Left kidney (tissue), 2 donors: ENCODE data around the gene PCDHGA3. TPM values are rescaled to one million over a fixed set of nuclear protein-coding genes. Genes with fewer than 3 reads are reported as not detected.
"Not testable (repeated sequence)": the region's sequence is repeated elsewhere in the genome, so short reads cannot be mapped to it uniquely, and the experiment has no call there.

Experiments used
- DNase-seq: peaks from one replicate; pipeline ENCODE4 v3.0.0-alpha.2; 2013
- polyA plus RNA-seq: library from polyadenylated mRNA; unstranded; fragments of 120-200 nt; gene quantifications from one replicate; pipeline ENCODE4 v1.2.1, GENCODE V29; 2013; ENCODE audit not compliant: insufficient read length

Gene PCDHGA3
- polyA plus RNA-seq, 1 donor = 2.9 TPM

GRCh38 chr5:141382469-141383294 lies 39.1 kb downstream of the PCDHGA3 start, which contains the start of gene PCDHGA7:
Gene PCDHGA7 (plus strand): TSS chr5:141382742. CDS start chr5:141382900, 158 bp downstream.
- no peak for DNase-seq

GRCh38 chr5:141383345-141383744 lies 39.7 kb downstream of the PCDHGA3 start:
- DNase-seq = no peak

- no peak for DNase-seq
These were observed 41.0 kb downstream of the PCDHGA3 start for GRCh38 chr5:141384471-141385267.

- DNase-seq = not testable (repeated sequence)
These were observed 44.1 kb downstream of the PCDHGA3 start, which contains the start of gene PCDHGB4 for GRCh38 chr5:141387557-141388311. Gene PCDHGB4 (plus strand): TSS chr5:141387698. CDS start chr5:141387885, 187 bp downstream.

GRCh38 chr5:141388661-141389060 lies 45.0 kb downstream of the PCDHGA3 start:
- no peak for DNase-seq

GRCh38 chr5:141389153-141390042 lies 45.8 kb downstream of the PCDHGA3 start:
- no peak for DNase-seq

- no peak for DNase-seq
These were observed 49.0 kb downstream of the PCDHGA3 start, which contains the start of gene PCDHGA8 for GRCh38 chr5:141392429-141393198. Gene PCDHGA8 (plus strand): TSS chr5:141392633. CDS start chr5:141392814, 181 bp downstream.

GRCh38 chr5:141393267-141393666 lies 49.6 kb downstream of the PCDHGA3 start:
- no peak for DNase-seq

- DNase-seq = not testable (repeated sequence)
These were observed 51.0 kb downstream of the PCDHGA3 start for GRCh38 chr5:141394401-141395187.

Other genes starting within 250 kb of the PCDHGA3 start
- 6.6 TPM for gene PCDHB2, start 249.2 kb upstream of the PCDHGA3 start, polyA plus RNA-seq
- 2.3 TPM for gene PCDHB3, start 243.4 kb upstream of the PCDHGA3 start, polyA plus RNA-seq
- 1.9 TPM for gene PCDHB4, start 222.0 kb upstream of the PCDHGA3 start, polyA plus RNA-seq
- 7.5 TPM for gene PCDHB5, start 208.6 kb upstream of the PCDHGA3 start, polyA plus RNA-seq
- gene PCDHB6, start 193.8 kb upstream of the PCDHGA3 start, polyA plus RNA-seq = 3.5 TPM
- 4.5 TPM for gene PCDHB7, start 171.2 kb upstream of the PCDHGA3 start, polyA plus RNA-seq
- gene PCDHB8, start 166.0 kb upstream of the PCDHGA3 start, polyA plus RNA-seq = 2.6 TPM
- 8.1 TPM for gene PCDHB16, start 161.4 kb upstream of the PCDHGA3 start, polyA plus RNA-seq
- gene PCDHB9, start 156.7 kb upstream of the PCDHGA3 start, polyA plus RNA-seq = 4.3 TPM
- gene PCDHB10, start 151.5 kb upstream of the PCDHGA3 start, polyA plus RNA-seq = 7.2 TPM
- gene PCDHB11, start 144.2 kb upstream of the PCDHGA3 start, polyA plus RNA-seq = 4.4 TPM
- 4.6 TPM for gene PCDHB12, start 135.1 kb upstream of the PCDHGA3 start, polyA plus RNA-seq
- gene PCDHB13, start 129.9 kb upstream of the PCDHGA3 start, polyA plus RNA-seq = 9.3 TPM
- gene PCDHB14, start 120.5 kb upstream of the PCDHGA3 start, polyA plus RNA-seq = 11.3 TPM
- gene PCDHB15, start 98.4 kb upstream of the PCDHGA3 start, polyA plus RNA-seq = 12.5 TPM
- gene SLC25A2, start 39.8 kb upstream of the PCDHGA3 start, polyA plus RNA-seq = 0.23 TPM
- gene TAF7, start 23.0 kb upstream of the PCDHGA3 start, polyA plus RNA-seq = 154 TPM
- gene PCDHGA1, start 13.3 kb upstream of the PCDHGA3 start, polyA plus RNA-seq = 1.1 TPM
- 6.8 TPM for gene PCDHGA2, start 5.1 kb upstream of the PCDHGA3 start, polyA plus RNA-seq
- gene PCDHGB1, start 6.3 kb downstream of the PCDHGA3 start, polyA plus RNA-seq = 1.9 TPM
- 2.6 TPM for gene PCDHGA4, start 11.2 kb downstream of the PCDHGA3 start, polyA plus RNA-seq
- gene PCDHGB2, start 16.2 kb downstream of the PCDHGA3 start, polyA plus RNA-seq = 4.0 TPM
- gene PCDHGA5, start 20.3 kb downstream of the PCDHGA3 start, polyA plus RNA-seq = 2.7 TPM
- 2.8 TPM for gene PCDHGB3, start 26.4 kb downstream of the PCDHGA3 start, polyA plus RNA-seq
- gene PCDHGA6, start 30.1 kb downstream of the PCDHGA3 start, polyA plus RNA-seq = 8.1 TPM
- gene PCDHGA7, start 38.9 kb downstream of the PCDHGA3 start, polyA plus RNA-seq = 2.2 TPM
- 7.6 TPM for gene PCDHGB4, start 43.9 kb downstream of the PCDHGA3 start, polyA plus RNA-seq
- 0.60 TPM for gene PCDHGA8, start 48.8 kb downstream of the PCDHGA3 start, polyA plus RNA-seq
- 10.9 TPM for gene PCDHGB5, start 54.1 kb downstream of the PCDHGA3 start, polyA plus RNA-seq
- 6.5 TPM for gene PCDHGA9, start 58.9 kb downstream of the PCDHGA3 start, polyA plus RNA-seq
- gene PCDHGB6, start 64.2 kb downstream of the PCDHGA3 start, polyA plus RNA-seq = 7.3 TPM
- gene PCDHGA10, start 69.2 kb downstream of the PCDHGA3 start, polyA plus RNA-seq = 3.7 TPM
- gene PCDHGB7, start 73.8 kb downstream of the PCDHGA3 start, polyA plus RNA-seq = 17.3 TPM
- 5.1 TPM for gene PCDHGA11, start 77.2 kb downstream of the PCDHGA3 start, polyA plus RNA-seq
- gene PCDHGA12, start 86.7 kb downstream of the PCDHGA3 start, polyA plus RNA-seq = 1.5 TPM
- 99.2 TPM for gene PCDHGC3, start 132.1 kb downstream of the PCDHGA3 start, polyA plus RNA-seq
- gene PCDHGC4, start 141.2 kb downstream of the PCDHGA3 start, polyA plus RNA-seq = 4.4 TPM
- gene PCDHGC5, start 145.3 kb downstream of the PCDHGA3 start, polyA plus RNA-seq = 0.81 TPM